HG03196 (cell line): Measurements from ENCODE around the gene APLP1.
A peak's percentile ranks its signal among the peaks of the same experiment; 100 is the strongest.
"Not testable (repeated sequence)": the region's sequence is repeated elsewhere in the genome, so short reads cannot be mapped to it uniquely, and the experiment has no call there.

Experiments
- ATAC-seq: cut with Tn5 transposase; IDR thresholded peaks from one replicate; pipeline ENCODE4 v1.9.1; 2021; ENCODE audit not compliant: unreplicated experiment

The APLP1 gene

DNA sequence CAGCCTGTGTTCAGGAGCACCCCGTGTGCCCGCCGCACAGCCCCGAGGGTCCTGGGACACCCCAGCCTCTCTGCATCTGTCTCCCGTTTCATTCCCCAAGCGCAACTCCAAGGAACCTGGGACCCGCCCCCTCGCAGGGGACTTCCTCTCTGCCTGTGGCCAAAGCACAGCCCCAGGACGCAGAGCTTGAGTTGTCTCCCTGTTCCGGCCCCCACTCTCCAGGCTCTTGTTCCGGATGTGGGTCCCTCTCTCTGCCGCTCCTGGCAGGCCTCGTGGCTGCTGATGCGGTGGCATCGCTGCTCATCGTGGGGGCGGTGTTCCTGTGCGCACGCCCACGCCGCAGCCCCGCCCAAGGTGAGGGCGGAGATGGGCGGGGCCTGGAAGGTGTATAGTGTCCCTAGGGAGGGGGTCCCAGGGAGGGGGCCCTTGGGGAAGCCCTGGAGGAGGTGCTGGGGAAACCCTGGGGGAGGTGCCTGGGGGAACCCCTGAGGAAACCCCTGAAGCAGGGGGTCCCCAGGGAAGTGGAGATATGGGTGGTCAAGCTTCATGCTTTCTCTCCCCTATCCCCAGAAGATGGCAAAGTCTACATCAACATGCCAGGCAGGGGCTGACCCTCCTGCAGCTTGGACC is 35.3 kb downstream of the APLP1 start:
- ATAC-seq = peak; percentile 33

DNA sequence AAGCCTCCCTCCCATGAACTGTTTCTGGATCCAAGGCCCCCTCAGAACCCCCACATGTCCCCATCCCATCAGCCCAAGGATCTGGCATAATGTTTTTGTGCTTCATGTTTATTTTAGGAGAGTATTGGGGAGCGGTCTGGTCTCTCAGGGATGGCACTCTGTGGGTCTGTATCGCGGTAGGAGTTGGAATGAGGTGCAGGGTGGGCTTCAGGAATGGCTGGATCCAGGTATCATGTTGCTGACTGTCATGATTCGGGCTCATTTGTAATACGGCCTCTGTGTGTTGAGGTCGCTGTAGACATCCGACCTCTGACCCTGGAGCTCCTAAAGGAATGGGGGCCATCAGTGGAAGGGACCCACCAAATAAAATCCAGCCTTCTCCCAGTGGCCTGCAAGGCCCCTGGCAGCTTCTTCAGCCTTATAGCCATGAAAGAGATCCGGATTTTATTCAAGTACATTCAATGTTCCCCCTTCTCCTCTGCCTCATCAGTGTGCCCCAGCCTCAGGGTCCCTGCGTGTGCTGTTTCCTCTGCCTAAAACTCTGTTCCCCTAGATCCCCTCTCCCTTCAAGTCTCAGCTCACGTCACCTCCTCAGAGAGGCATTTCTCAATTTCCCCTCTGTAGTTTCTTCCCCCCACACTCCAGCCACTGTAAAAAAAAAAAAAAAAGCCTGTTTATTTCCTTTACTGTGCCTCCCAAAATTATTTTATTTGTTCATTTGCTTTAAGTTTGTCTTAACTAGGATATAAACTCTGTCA is 36.1 kb downstream of the APLP1 start:
- no peak for ATAC-seq

DNA sequence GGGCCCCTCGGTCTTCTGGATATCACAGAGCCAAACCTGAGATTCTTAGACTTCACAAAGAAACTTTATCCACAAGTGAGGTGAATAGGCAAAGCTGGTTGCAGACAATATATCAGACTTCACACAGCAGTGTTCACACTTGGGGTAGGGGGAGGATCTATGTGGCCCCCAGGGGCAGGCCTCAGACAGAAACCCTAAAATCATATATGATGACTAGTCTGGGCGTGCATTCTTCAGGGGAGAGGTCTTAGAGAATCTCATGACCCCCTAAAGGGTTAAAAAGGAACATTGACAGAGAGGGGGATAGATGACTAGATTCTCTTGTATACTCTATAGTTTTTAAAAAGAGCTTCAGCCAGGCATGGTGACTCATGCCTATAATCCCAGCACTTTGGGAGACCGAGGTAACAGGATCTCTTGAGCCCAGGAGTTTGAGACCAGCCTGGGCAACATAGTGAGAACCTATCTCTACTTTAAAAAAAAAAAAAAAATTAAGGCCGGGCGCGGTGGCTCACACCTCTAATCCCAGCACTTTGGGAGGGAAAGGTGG is 36.9 kb downstream of the APLP1 start:
- ATAC-seq = no peak

- no peak for ATAC-seq
Measured at GRCh38 chr19:35907377-35907745, 39.0 kb downstream of the APLP1 start.

DNA sequence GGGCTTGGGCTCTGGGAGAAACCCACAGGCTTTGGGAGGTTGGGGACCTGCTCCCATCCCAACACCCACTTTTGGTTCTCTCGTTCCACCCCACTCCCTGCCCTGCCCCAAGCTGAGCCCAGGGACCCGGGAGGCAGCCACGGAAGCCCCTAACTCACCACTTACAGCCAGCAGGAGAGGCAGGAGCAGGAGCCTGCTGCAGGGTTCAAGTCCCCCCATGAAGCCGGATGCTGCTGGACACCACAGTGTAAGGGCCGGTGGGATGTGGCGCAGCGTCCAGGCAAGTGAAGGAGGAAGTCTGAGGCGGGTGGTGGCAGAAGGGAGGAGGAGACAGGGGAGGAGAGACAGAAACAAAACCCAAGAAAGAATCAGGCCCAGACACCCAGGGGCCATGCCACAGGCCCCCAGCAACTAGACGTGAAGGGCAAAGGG is 39.7 kb downstream of the APLP1 start, which contains the start of gene TYROBP:
Gene TYROBP (minus strand): TSS at position 286 of the 432 bp plus-strand sequence. CDS start 67 bp downstream, at position 219.
- ATAC-seq = no peak

DNA sequence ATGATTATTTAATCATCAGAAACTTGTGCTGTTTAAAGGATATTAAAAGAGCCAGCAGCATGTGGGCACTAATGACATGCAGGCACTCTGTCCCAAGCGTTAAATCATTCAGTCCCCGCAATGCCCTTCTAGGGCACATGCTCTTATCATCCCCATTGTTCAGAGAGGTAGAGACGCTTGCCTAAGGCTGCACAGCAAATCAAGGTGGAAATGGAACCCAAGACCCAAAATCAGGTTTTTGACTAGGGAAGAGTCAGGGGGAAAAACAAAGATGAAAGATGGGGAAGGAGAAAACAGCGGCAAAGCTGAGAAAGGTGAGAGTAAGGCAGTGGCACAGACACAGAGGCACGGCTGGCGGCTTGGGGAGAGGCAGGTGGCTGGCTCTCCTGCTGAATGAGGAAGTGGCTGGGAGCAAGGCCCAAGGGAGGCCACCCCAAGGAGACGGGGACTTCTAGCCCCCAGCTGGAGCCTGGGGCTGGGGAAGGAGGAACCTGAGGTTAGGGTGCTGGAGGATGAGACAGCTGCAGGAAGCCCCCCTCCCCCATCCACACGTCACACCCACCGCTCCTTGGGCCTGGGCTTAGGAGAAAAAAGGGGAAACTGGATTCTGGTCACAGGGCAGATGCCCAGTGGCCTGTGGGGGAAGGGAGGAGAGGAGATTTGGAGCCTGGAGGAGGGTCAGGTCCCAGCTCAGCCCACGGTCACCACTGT is 40.8 kb downstream of the APLP1 start:
- no peak for ATAC-seq

- no peak for ATAC-seq
Measured at GRCh38 chr19:35909684-35910035, 41.3 kb downstream of the APLP1 start.

- not testable (repeated sequence) for ATAC-seq
Measured at GRCh38 chr19:35910355-35910754, 42.0 kb downstream of the APLP1 start.

DNA sequence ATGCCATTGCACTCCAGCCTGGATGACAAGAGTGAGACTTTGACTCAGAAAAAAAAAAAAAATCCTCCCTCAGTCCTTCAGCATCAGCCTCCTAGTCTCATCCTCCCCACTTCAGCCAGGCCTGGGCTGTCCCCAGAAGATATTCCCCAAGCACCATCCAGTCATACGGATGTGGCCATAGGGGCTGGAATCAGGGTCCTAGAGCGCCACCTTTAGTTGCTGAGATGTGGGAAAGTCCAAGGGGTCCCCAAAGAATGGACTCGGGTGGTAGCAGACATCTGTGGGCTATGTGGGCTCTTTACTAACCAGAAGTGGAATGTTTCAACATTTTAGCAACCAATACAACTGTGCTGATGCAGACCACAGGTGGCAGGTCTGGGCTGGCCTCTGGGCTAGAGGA is 42.8 kb downstream of the APLP1 start:
- ATAC-seq = no peak

DNA sequence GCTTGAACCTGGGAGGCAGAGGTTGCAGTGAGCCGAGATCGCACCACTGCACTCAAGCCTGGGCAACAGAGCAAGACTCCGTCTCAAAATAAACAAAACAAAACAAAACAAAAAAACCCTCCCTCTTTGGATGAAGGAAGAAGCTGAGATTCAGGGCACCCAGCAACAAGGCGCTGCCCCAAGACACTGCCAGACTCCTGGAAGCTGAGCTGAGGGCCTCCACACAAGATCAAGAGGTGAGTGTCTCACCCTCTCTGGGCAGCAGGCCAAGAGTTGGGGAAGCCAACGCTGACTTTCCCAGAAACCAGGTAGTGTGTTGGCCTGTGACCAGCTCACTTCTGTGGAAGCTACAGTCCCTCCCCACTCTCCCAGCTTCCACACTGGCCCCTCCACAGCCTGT is 43.4 kb downstream of the APLP1 start:
- ATAC-seq = no peak

DNA sequence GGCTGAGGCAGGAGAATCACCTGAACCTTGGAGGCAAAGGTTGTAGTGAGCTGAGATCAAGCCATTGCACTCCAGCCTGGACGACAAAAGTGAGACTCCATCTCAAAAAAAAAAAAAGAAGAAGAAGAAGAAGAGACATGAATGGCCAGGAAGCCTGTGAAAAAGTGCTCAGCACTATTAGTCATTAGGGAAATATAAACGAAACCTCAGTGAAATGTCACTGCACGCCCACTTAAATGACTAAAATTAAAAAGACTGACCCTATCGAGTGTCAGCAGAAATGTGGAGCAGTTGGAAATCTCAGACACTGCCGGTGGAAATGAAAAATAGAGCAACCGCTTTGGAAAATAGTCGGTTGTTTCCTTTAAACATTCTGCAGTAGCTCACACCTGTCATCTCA is 45.2 kb downstream of the APLP1 start:
- ATAC-seq = no peak

DNA sequence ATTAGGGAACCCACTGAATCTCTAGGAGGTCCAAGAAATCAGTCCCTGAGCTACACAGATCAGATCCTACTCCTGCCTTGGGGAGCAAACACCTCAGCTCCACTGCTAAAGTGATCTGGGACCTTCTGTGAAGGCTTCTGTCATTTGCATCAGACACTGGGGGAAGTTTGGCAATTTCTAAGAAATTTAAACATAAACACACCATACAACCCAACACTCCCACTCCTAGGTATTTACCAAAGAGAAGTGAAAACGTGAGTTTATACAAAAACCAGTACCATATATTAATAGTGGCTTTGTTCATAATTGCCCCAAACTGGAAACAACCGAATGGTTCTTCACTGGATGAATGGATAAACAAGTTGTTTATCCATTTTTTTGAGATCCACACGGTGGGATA is 47.1 kb downstream of the APLP1 start:
- no peak for ATAC-seq

DNA sequence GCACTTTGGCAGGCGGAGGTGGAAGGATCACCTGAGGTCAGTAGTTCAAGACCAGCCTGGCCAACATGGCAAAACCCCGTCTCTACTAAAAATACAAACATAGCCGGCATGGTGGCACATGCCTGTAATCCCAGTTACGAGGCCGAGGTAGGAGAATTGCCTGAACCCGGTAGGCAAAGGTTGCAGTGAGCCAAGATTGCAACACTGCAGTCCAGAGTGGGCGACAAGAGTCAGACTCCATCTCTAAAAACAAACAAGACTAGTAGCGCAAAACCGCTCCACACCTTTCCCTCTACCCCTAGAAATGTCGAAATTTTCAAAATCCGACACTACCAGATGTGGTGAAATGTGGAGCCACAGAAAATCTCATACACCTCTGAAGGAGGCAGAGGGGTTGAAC is 50.9 kb downstream of the APLP1 start:
- ATAC-seq = no peak

DNA sequence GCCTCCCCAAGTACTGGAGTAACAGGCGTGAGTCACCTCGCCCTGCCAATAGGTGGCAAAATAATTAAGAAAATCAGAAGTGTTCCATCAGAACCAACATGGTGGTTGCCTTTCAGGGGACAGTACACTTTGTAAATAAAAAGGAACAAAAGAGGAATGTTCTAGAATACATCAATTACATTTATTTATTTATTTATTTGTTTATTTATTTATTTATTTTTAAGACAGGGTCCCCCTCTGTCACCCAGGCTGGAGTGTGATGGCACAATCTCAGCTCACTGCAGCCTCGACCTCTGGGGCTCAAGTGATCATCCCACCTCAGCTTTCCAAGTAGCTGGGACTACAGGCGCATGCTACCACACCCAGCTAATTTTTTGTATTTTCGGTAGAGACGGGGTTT is 52.6 kb downstream of the APLP1 start:
- no peak for ATAC-seq

- ATAC-seq = no peak
Measured at GRCh38 chr19:35925501-35925900, 57.1 kb downstream of the APLP1 start.

DNA sequence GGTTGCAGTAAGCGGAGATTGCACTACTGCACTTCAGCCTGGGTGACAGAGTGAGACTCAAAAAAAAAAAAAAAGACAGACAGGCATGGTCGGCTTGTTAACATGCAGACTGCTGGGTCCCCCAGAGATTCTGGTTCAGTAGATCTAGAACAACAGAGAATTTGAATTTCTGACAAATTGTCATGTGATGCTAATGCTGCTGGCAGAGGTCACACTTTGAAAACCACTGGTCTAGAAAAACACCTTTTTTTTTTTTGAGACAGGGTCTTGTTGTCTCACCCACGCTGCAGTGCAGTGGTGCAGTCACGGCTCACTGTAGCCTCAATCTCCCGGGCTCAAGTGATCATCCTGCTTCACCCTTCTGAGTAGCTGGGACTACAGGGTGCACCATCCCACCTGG is 60.1 kb downstream of the APLP1 start:
- ATAC-seq = no peak
